Esophagus (tissue), 2 donors: Measurements from ENCODE around the gene UBA6. TPM values are rescaled to one million over a fixed set of nuclear protein-coding genes. Genes with fewer than 3 reads are reported as not detected.

ENCODE experiments used
- H3K27ac ChIP-seq, 2 donors: one replicate each; pipeline ENCODE4 v1.5.1; 2013; ENCODE audit warnings: low read depth in 2 of 2, mild to moderate bottlenecking in 2 of 2, inconsistent platforms in 1 of 2, low read length in 1 of 2, moderate library complexity in 1 of 2
- H3K27me3 ChIP-seq, 2 donors: one replicate each; pipeline ENCODE4 v1.6.1; 2013; ENCODE audit warnings: low read length in 2 of 2, control low read depth in 1 of 2, mild to moderate bottlenecking in 1 of 2; ENCODE audit not compliant: insufficient read depth in 2 of 2, control insufficient read depth in 1 of 2
- H3K36me3 ChIP-seq, 2 donors: one replicate each; pipeline ENCODE4 v1.6.1; 2013; ENCODE audit warnings: low read length in 1 of 2; ENCODE audit not compliant: control insufficient read depth in 2 of 2, insufficient read depth in 2 of 2
- H3K4me1 ChIP-seq, 2 donors: one replicate each; pipeline ENCODE4 v1.6.1; 2013; ENCODE audit warnings: low read length in 1 of 2; ENCODE audit not compliant: control insufficient read depth in 2 of 2, insufficient read depth in 2 of 2
- H3K4me3 ChIP-seq, 2 donors: one replicate each; pipeline ENCODE4 v1.5.1; 2013; ENCODE audit warnings: low read length in 2 of 2, mild to moderate bottlenecking in 2 of 2, low read depth in 1 of 2, moderate library complexity in 1 of 2
- H3K9me3 ChIP-seq, 2 donors: one replicate each; pipeline ENCODE4 v1.6.1; 2013; ENCODE audit warnings: mild to moderate bottlenecking in 2 of 2, low read depth in 1 of 2, low read length in 1 of 2, moderate library complexity in 1 of 2; ENCODE audit not compliant: control insufficient read depth in 2 of 2, insufficient read depth in 1 of 2
- WGBS, 2 donors: extraction: QIAGEN DNeasy Blood & Tissue Kit; methylation state at CpG; one replicate each; pipeline ENCODE4 v1.1.7; 2013; 5-methylcytosine and 5-hydroxymethylcytosine counted together
- polyA plus RNA-seq, 2 donors: library from polyadenylated mRNA; stranded (reverse); fragments of 200-250 nt; gene quantifications; one replicate each; pipeline ENCODE4 v1.2.3, GENCODE V29; 2013
- donor health status: healthy with polysubstance abuse.
- donor health status: Bipolar disorder and iron deficiency.

UBA6 gene
- polyA plus RNA-seq, 2 donors = 8.1 to 10.2 TPM

DNA sequence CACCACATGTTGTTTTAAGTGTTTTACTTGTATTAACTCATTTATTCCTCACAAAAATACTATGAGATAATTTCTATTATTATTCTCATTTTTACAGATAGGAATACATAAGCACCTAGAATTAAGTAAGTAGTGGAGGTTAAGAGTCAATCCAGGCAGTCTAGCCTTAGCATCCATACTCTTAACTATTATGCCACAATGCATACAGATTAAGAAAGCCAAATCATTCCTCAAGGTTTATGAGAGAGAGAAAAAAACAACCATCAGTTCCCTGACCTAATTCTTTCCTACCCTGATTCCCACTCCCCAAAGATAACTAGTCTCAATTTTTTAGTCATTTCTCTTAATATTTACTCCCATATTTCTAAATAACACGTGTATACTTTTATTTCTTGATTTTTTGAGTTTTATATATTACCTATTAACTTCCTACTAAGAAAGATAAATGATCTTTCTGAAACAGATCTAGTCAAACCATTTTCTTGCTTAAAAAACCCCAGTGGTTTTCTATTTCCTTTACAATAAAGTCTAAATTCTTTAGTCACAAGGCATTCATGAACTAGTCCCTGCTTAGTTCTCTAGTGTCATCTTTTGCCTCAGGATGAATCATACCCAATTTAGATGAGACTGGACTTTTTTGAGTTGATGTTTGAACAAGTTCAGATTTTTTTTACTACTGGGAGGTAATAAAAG is 16.0 kb downstream of the UBA6 start:
- Histone ChIP-seq H3K36me3 (peaks cover 4% of the 10 kb centered on the region in 2 donors), H3K9me3 (no peaks in the 10 kb centered on the region), H3K4me1 (no peaks in the 10 kb centered on the region), H3K27me3 (no peaks in the 10 kb centered on the region), H3K4me3 (no peak overlapping the region), H3K27ac (no peak overlapping the region)
- WGBS, 2 donors = 84 to 87% methylated on average over 1 of the region's 1 CpG

GRCh38 chr4:67682266-67682665 is 18.7 kb downstream of the UBA6 start:
- 48 to 49% methylated on average over 1 of the region's 1 CpG for WGBS, 2 donors

GRCh38 chr4:67680581-67681222 is 20.3 kb downstream of the UBA6 start:
- Histone ChIP-seq H3K36me3 (peaks cover 4% of the 10 kb centered on the region in 2 donors), H3K27me3 (no peaks in the 10 kb centered on the region), H3K27ac (no peak overlapping the region), H3K4me3 (no peak overlapping the region), H3K9me3 (no peaks in the 10 kb centered on the region), H3K4me1 (no peaks in the 10 kb centered on the region)
- 95 to 98% methylated on average over 2 of the region's 2 CpGs for WGBS, 2 donors

More at GRCh38 chr4:67682266-67682665, 18.7 kb downstream of the UBA6 start:
- Histone ChIP-seq H3K27me3 (no peaks in the 10 kb centered on the region), H3K27ac (no peak overlapping the region), H3K4me3 (no peak overlapping the region), H3K36me3 (peaks cover 4% of the 10 kb centered on the region in 2 donors), H3K4me1 (no peaks in the 10 kb centered on the region), H3K9me3 (no peaks in the 10 kb centered on the region)

DNA sequence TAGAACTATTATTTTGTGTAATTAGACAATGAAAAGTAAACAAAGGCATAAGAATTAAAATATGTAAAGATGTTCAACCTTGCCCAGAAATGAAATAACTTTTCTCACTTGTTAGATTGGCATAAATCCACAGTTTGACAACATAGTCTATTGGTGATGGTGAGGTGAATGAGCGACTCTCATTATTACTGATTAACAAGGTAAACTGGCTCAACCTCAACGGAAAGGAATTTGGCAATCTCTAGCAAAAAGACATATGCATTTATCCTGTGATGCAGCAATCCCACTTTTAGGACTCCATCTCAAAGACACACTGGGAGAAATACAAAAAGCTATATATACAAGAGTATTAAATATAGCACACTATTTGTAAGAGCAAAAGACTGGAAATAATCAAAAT is 22.3 kb downstream of the UBA6 start:
- Histone ChIP-seq H3K4me3 (no peak overlapping the region), H3K9me3 (no peaks in the 10 kb centered on the region), H3K27me3 (no peaks in the 10 kb centered on the region), H3K36me3 (peaks cover 4 to 7% of the 10 kb centered on the region in 2 donors), H3K27ac (no peak overlapping the region), H3K4me1 (no peaks in the 10 kb centered on the region)
- 68 to 80% methylated on average over 2 of the region's 2 CpGs for WGBS, 2 donors

GRCh38 chr4:67674098-67674497 is 26.9 kb downstream of the UBA6 start:
- Histone ChIP-seq H3K4me3 (no peak overlapping the region), H3K36me3 (peaks cover 0 to 3% of the 10 kb centered on the region in 2 donors), H3K4me1 (no peaks in the 10 kb centered on the region), H3K9me3 (no peaks in the 10 kb centered on the region), H3K27me3 (no peaks in the 10 kb centered on the region), H3K27ac (no peak overlapping the region)
- WGBS, 2 donors = 96% methylated on average over 2 of the region's 2 CpGs

DNA sequence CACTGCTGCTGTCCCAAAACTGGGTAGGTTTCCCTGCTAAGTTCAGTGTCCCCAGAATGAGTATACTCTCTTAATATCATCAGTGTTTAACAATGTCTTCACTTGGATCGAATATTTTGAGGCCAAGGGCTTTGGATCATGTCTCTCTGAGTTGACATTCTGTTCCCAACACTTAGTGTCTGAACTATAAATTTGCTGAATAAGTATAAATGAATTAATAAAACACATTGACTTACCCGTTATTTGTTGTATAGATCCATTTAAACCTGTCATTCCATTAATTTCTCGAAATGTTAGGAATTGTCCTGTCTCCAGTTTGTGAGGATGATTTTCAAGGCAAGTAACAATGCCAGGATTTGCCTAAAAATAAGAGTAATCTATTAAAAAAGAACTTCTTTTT is 32.6 kb downstream of the UBA6 start:
- Histone ChIP-seq H3K9me3 (no peaks in the 10 kb centered on the region), H3K4me3 (no peak overlapping the region), H3K27ac (no peak overlapping the region), H3K4me1 (no peaks in the 10 kb centered on the region), H3K36me3 (no peaks in the 10 kb centered on the region), H3K27me3 (no peaks in the 10 kb centered on the region)
- 94 to 97% methylated on average over 3 of the region's 3 CpGs for WGBS, 2 donors

DNA sequence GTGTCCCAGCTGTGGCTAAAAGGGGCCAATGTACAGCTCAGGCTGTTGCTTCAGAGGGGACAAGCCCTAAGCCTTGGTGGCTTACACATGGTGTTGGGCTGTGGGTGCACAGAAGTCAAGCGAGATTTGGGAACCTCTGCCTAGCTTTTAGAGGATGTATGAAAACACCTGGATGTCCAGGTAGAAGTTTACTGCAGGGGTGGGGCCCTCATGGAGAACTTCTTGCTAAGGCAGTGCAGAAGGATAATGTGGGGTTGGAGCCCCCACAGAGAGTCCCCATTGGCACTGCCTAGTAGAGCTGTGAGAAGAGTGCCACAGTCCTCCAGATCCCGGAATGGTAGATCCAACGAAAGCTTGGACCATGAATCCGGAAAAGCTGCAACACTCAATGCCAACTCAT is 40.5 kb downstream of the UBA6 start:
- 94 to 99% methylated on average over 4 of the region's 4 CpGs for WGBS, 2 donors

GRCh38 chr4:67659065-67659464 is 41.9 kb downstream of the UBA6 start:
- H3K36me3 ChIP-seq = peaks cover 2 to 20% of the 10 kb centered on the region in 2 donors
- no peak overlapping the region for H3K27ac ChIP-seq
- no peaks in the 10 kb centered on the region for H3K27me3 ChIP-seq
- WGBS, 2 donors = 99 to 100% methylated on average over 2 of the region's 2 CpGs
- no peaks in the 10 kb centered on the region for H3K4me1 ChIP-seq
- H3K4me3 ChIP-seq = no peak overlapping the region
- peaks cover 4 to 5% of the 10 kb centered on the region in 2 donors for H3K9me3 ChIP-seq

More for the DNA sequence above, 40.5 kb downstream of the UBA6 start:
- Histone ChIP-seq H3K27me3 (no peaks in the 10 kb centered on the region), H3K36me3 (peaks cover 2 to 20% of the 10 kb centered on the region in 2 donors), H3K4me3 (no peak overlapping the region), H3K4me1 (no peaks in the 10 kb centered on the region), H3K27ac (no peak overlapping the region), H3K9me3 (peaks cover 4 to 5% of the 10 kb centered on the region in 2 donors)

- H3K27me3 ChIP-seq = no peaks in the 10 kb centered on the region
- peaks cover 2 to 20% of the 10 kb centered on the region in 2 donors for H3K36me3 ChIP-seq
- 63 to 85% methylated on average over 3 of the region's 3 CpGs for WGBS, 2 donors
- peaks cover 4 to 5% of the 10 kb centered on the region in 2 donors for H3K9me3 ChIP-seq
- no peak overlapping the region for H3K4me3 ChIP-seq
- H3K4me1 ChIP-seq = no peaks in the 10 kb centered on the region
- no peak overlapping the region for H3K27ac ChIP-seq
Measured at GRCh38 chr4:67658302-67658701, 42.7 kb downstream of the UBA6 start.

DNA sequence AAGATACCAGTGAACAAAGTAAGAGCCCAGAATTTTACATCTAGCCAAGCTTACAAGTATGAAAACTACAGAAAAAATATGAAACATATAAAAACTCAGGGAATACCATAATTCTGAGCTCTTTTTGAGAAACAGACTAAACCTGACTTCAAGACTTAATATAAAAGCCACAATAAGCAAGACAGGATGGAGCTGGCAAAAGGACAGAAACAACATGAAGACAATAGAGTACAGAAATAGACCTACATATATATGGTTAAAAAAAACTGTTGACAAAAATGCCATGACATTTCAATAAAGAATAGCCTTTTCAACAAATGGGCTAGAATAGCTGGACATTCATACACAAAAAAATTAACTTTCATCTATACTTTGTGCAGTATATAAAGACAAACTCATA is 49.4 kb downstream of the UBA6 start:
- H3K4me1 ChIP-seq = no peaks in the 10 kb centered on the region
- H3K9me3 ChIP-seq = no peaks in the 10 kb centered on the region
- H3K27me3 ChIP-seq = no peaks in the 10 kb centered on the region
- no peak overlapping the region for H3K4me3 ChIP-seq
- peaks cover 0 to 6% of the 10 kb centered on the region in 2 donors for H3K36me3 ChIP-seq
- no peak overlapping the region for H3K27ac ChIP-seq
